Endothelial cell of umbilical vein (primary cell): ENCODE data around the gene CD93. TPM values are rescaled to one million over a fixed set of nuclear protein-coding genes. Genes with fewer than 3 reads are reported as not detected.
A peak's percentile ranks its signal among the peaks of the same experiment; 100 is the strongest.

Experiments
- BruUV-seq: library from RNA; stranded (reverse); fragments of 400-500 nt; replicated peaks from 2 replicates; lab custom pipeline; 2021; lab: Mats Ljungman, UMichigan
- CTCF ChIA-PET: fragments of 300-600, 350-600 bp; sonication (Branson Sonifier 250); formaldehyde crosslinking; loops from one replicate; lab custom pipeline; 2021; ENCODE audit warnings: antibody characterized with exemption, inconsistent platforms; lab: Charles Lee
- POLR2A ChIA-PET: fragments of 300-600, 350-600 bp; sonication (Branson Sonifier 250); formaldehyde crosslinking; loops from one replicate; lab custom pipeline; 2021; ENCODE audit warnings: antibody characterized with exemption, inconsistent platforms; lab: Charles Lee
- DNase-seq: peaks from one replicate; pipeline ENCODE4 v3.0.0-alpha.2; 2011; ENCODE audit warnings: low read depth, low spot score
- FAIRE-seq: peaks from 2 replicates; lab custom pipeline; 2011; peaks lifted over from hg19 to GRCh38; lab: Jason Lieb, UNC
- H2AFZ ChIP-seq: 2 replicates; pipeline ENCODE4 v1.6.0; 2012; ENCODE audit warnings: low read depth, low read length, control low read depth, inconsistent platforms
- H3K27ac ChIP-seq: 2 replicates; pipeline ENCODE4 v1.5.1; 2011; ENCODE audit warnings: low read depth, mild to moderate bottlenecking, control low read depth, low read length, moderate library complexity; ENCODE audit not compliant: insufficient read depth
- H3K27me3 ChIP-seq, 2 experiments: 2 replicates each; pipeline versions ENCODE4 v1.6.0 to v1.6.1; 2011; ENCODE audit warnings: low read length in 2 of 2, mixed read lengths in 1 of 2; ENCODE audit not compliant: control insufficient read depth in 2 of 2, insufficient read depth in 2 of 2
- H3K36me3 ChIP-seq, 2 experiments: 2 replicates in 1 of 2; 3 replicates in 1 of 2; pipeline ENCODE4 v1.5.1; 2011; ENCODE audit warnings: low read length in 2 of 2, mild to moderate bottlenecking in 1 of 2, moderate library complexity in 1 of 2; ENCODE audit not compliant: control insufficient read depth in 2 of 2, insufficient read depth in 2 of 2; ENCODE audit errors: extremely low read depth in 1 of 2
- H3K4me1 ChIP-seq: 3 replicates; pipeline ENCODE4 v1.5.1; 2011; ENCODE audit warnings: mild to moderate bottlenecking, low read length; ENCODE audit not compliant: control insufficient read depth, insufficient read depth; ENCODE audit errors: extremely low read depth
- H3K4me2 ChIP-seq: 2 replicates; pipeline ENCODE4 v1.6.1; 2011; ENCODE audit warnings: low read length, control low read depth, mixed read lengths; ENCODE audit not compliant: insufficient read depth
- H3K4me3 ChIP-seq, 3 experiments: fragments of 200-600 bp in 1 of 3; sonication (generic), shearing (Covaris generic) in 1 of 3; replicated peaks in 1 of 3; 2 replicates each; pipeline ENCODE4 v1.5.1; 2011 to 2016; ENCODE audit warnings: control low read depth in 3 of 3, low read length in 3 of 3, mild to moderate bottlenecking in 2 of 3, inconsistent platforms in 1 of 3, low read depth in 1 of 3, moderate library complexity in 1 of 3; ENCODE audit not compliant: insufficient read depth in 1 of 3
- H3K79me2 ChIP-seq: 2 replicates; pipeline ENCODE4 v1.6.0; 2012; ENCODE audit warnings: low read length, inconsistent platforms; ENCODE audit not compliant: control insufficient read depth, insufficient read depth
- H3K9ac ChIP-seq: replicated peaks from 2 replicates; pipeline ENCODE3; 2011; ENCODE audit warnings: low read length, control low read depth; ENCODE audit not compliant: insufficient read depth; ENCODE audit errors: extremely low read depth
- H3K9me1 ChIP-seq: replicated peaks from 3 replicates; pipeline ENCODE4 v1.6.0; 2011; ENCODE audit warnings: mild to moderate bottlenecking, low read length; ENCODE audit not compliant: control insufficient read depth, insufficient read depth; ENCODE audit errors: extremely low read depth
- H3K9me3 ChIP-seq: replicated peaks from 2 replicates; pipeline ENCODE4 v1.5.1; 2012; ENCODE audit warnings: low read length, inconsistent platforms; ENCODE audit not compliant: control insufficient read depth, insufficient read depth
- H4K20me1 ChIP-seq: replicated peaks from 2 replicates; pipeline ENCODE3; 2011; ENCODE audit warnings: mild to moderate bottlenecking, low read length; ENCODE audit not compliant: control insufficient read depth, insufficient read depth; ENCODE audit errors: extremely low read depth
- GATA2 ChIP-seq: IDR thresholded peaks from 2 replicates; pipeline ENCODE4 v1.7.0; 2011; ENCODE audit warnings: low read depth, mild to moderate bottlenecking, moderate library complexity, mixed read lengths, low read length; ENCODE audit not compliant: insufficient read length, insufficient read depth
- JUN ChIP-seq: IDR thresholded peaks from 2 replicates; pipeline ENCODE4 v1.6.1; 2011; ENCODE audit warnings: borderline replicate concordance, low read depth; ENCODE audit not compliant: insufficient read length, insufficient read depth
- MYC ChIP-seq: IDR thresholded peaks from one replicate; pipeline ENCODE4 v1.6.1; 2011; ENCODE audit warnings: mild to moderate bottlenecking, low read depth, low read length
- POLR2A ChIP-seq: IDR thresholded peaks from 2 replicates; pipeline ENCODE4 v1.6.1; 2012; ENCODE audit warnings: low read depth, mild to moderate bottlenecking, control low read depth, low read length
- POLR2AphosphoS5 ChIP-seq: IDR thresholded peaks from 2 replicates; pipeline ENCODE4 v1.6.1; 2012; ENCODE audit warnings: low read depth, mild to moderate bottlenecking, control low read depth, low read length, moderate library complexity; ENCODE audit not compliant: insufficient read depth
- dilution Hi-C: fragments of 300-500 bp; cut with MboI; formaldehyde crosslinking; loops from one replicate; pipeline ENCODE4 v1.15.0; 2019; ENCODE audit warnings: low sequenced_read_pairs; ENCODE audit not compliant: extremely low pct_ligation_motif_present
- intact Hi-C: fragments of 100-400 bp; cut with micrococcal nuclease; formaldehyde crosslinking; loops from one replicate; pipeline ENCODE4 v1.10.0; 2022
- polyA plus RNA-seq, 4 experiments: library from polyadenylated mRNA; depleted of rRNA in 3 of 4; stranded (reverse) in 3 of 4; unstranded in 1 of 4; fragments of >200 nt; gene quantifications; 2 replicates each; pipeline versions ENCODE4 v1.2.1 to v1.2.3, GENCODE V29; 2011 to 2012; ENCODE audit warnings: missing spikeins in 1 of 4
- total RNA-seq: library from RNA; stranded (reverse); gene quantifications from 2 replicates; pipeline ENCODE4 v1.2.3, GENCODE V29; 2021

CD93 gene
- total and polyA plus RNA-seq, 2 donors (not counting 3 experiments of a cell fraction or from before 2014, with no cell fraction given) = 180 to 413 TPM

GRCh38 chr20:23080521-23080920, 5.6 kb downstream of the CD93 start:
- Histone ChIP-seq H3K9me1 (no peaks in the 10 kb centered on the region), H3K9me3 (no peaks in the 10 kb centered on the region), H3K79me2 (peaks cover 54% of the 10 kb centered on the region), H3K9ac (peak overlapping the region; percentile 30), H3K27me3 (no peaks in the 10 kb centered on the region), H3K4me2 (peak overlapping the region; percentile 44), H3K4me1 (peaks cover 56% of the 10 kb centered on the region), H3K27ac (peak overlapping the region; percentile 9), H4K20me1 (no peaks in the 10 kb centered on the region), H3K4me3 (no peak overlapping the region), H2AFZ (no peak overlapping the region), H3K36me3 (peaks cover 15 to 18% of the 10 kb centered on the region in 2 experiments)
- FAIRE-seq (no peak), DNase-seq (no peak)
- intact Hi-C loops (loop anchor here (10.0 kb wide), 1 partner anchor 1776 kb away; the partner anchor contains the start of gene XRN2), dilution Hi-C loops (no loop called here)
- CTCF ChIA-PET = interaction anchor here (0.9 to 2.3 kb wide), 10 partner anchors 14 to 389 kb away, joined by 3 to 21 read pairs (median 6); no protein-coding TSS in a partner anchor
- BruUV-seq = no TSS peak
- TF ChIP-seq GATA2 = no peak
- TF ChIP-seq MYC = no peak
- no peak for TF ChIP-seq JUN
- no peak for TF ChIP-seq POLR2A
- no peak for TF ChIP-seq POLR2AphosphoS5
- POLR2A ChIA-PET = interaction anchor here (1.0 to 2.2 kb wide), 2 partner anchors 30 to 269 kb away, joined by 4 to 9 read pairs; no protein-coding TSS in a partner anchor

- POLR2A ChIA-PET = interaction anchor here (0.6 to 2.2 kb wide), 4 partner anchors 23 to 270 kb away, joined by 4 to 9 read pairs (median 4); no protein-coding TSS in a partner anchor
- FAIRE-seq = peak; percentile 76
- BruUV-seq = no TSS peak
These were observed 6.2 kb downstream of the CD93 start for GRCh38 chr20:23079926-23080325.

More at GRCh38 chr20:23079926-23080325, 6.2 kb downstream of the CD93 start:
- intact Hi-C loops (loop anchor here (10.0 kb wide), 1 partner anchor 1775 kb away; the partner anchor contains the start of gene XRN2), dilution Hi-C loops (no loop called here)
- TF ChIP-seq JUN (no peak), GATA2 (no peak), POLR2AphosphoS5 (no peak)
- H3K9ac ChIP-seq = peak overlapping the region; percentile 30
- H4K20me1 ChIP-seq = no peaks in the 10 kb centered on the region
- H3K4me1 ChIP-seq = peaks cover 50% of the 10 kb centered on the region
- no peak overlapping the region for H3K4me3 ChIP-seq
- no peak overlapping the region for H2AFZ ChIP-seq
- H3K79me2 ChIP-seq = peaks cover 48% of the 10 kb centered on the region
- DNase-seq = peak; percentile 79
- peak overlapping the region; percentile 44 for H3K4me2 ChIP-seq
- no peaks in the 10 kb centered on the region for H3K9me1 ChIP-seq
- no peak overlapping the region for H3K27ac ChIP-seq
- CTCF ChIA-PET = interaction anchor here (0.9 to 2.3 kb wide), 16 partner anchors 13 to 388 kb away, joined by 3 to 21 read pairs (median 4); no protein-coding TSS in a partner anchor
- peaks cover 15 to 18% of the 10 kb centered on the region in 2 experiments for H3K36me3 ChIP-seq
- H3K27me3 ChIP-seq = no peaks in the 10 kb centered on the region
- no peaks in the 10 kb centered on the region for H3K9me3 ChIP-seq
